GM13976 (cell line): ENCODE measurements around the gene CHRNA4.

ENCODE experiments used
- DNase-seq: peaks from one replicate; pipeline ENCODE4 v3.0.0; 2012; ENCODE audit warnings: low spot score
- CTCF ChIP-seq: IDR thresholded peaks from 2 replicates; pipeline ENCODE4 v1.5.1; 2012; ENCODE audit warnings: borderline replicate concordance, mild to moderate bottlenecking; ENCODE audit not compliant: insufficient read depth; ENCODE audit errors: extremely low read depth, missing control alignments, control extremely low read depth
- in situ Hi-C: fragments of 300-500 bp; cut with MboI; formaldehyde crosslinking; loops from one replicate; pipeline ENCODE4 v1.12.0; 2022; ENCODE audit warnings: low sequenced_read_pairs, mixed read lengths, inconsistent platforms; ENCODE audit not compliant: unreplicated experiment

The CHRNA4 gene

GRCh38 chr20:63326314-63327230 lies 34.6 kb downstream of the CHRNA4 start:
- DNase-seq: no peak
- TF ChIP-seq CTCF: no peak
- in situ Hi-C loops: no loop called here

DNA sequence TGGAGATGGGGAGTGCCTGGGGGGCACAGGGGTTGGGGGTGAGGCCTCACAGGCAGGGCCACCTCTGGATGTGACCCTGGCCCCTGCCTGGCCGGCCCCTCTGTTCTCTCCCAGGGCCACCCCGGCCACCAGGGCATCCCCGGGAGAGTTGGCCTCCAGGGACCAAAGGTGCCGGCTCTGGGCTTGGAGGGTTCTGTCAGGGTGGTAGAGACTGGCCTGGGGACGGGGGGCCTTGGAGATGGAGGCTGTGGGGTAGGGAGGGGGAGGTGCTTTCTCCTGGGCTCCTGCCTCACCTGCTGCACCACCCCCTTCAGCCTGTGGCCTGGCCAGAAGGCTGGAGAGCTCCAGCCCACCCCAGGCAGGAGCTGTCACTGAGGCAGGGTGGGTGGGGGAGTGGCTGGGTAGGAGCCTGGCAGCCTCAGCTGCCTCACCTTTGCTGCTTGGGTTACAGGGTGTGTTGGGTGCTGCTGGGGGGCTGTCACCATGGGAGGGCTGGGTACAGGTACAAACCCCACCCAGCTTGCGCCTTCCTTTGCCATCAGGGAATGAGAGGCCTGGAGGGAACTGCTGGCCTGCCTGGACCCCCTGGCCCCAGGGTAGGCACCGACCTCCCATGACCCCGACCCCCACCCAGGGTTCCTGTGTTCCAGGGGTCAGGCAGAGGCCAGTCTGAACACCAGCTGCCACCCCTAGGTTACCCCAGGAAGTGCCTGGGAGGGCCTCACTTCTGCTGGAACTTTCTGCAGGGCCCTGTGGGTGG lies 35.4 kb downstream of the CHRNA4 start:
- DNase-seq: no peak
- no peak for TF ChIP-seq CTCF
- in situ Hi-C loops: no loop called here

GRCh38 chr20:63325021-63325471 lies 36.1 kb downstream of the CHRNA4 start:
- no peak for DNase-seq
- TF ChIP-seq CTCF: no peak
- in situ Hi-C loops: no loop called here

DNA sequence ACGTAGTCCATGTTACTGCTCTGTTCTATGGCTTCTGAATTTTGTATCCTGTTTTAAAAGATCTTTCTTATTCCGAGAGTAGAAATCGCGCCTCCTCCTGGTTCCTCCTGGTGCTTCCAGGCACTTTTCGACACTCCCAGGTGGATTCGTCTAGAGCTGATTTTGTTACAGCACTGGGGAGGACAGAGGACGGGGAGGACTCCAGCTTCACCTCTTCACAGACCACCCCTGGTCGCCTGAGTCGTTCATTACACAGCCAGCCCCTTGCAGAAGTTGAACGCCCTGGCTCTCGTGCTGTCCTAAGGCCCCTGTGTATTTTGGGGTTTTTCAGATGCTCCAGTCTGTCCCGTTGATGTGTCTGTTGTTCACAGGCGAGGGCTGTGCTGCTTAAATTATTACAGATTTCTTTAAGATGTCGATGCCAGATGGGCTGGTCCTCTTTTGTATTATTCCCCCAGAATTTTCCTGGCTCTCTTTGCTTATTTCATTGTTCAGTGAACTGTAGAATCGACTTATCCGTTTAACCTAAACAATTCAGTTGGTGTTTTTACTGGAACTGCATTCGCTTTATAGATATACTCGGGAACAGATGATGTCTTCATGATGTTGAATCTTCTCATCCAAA lies 37.7 kb downstream of the CHRNA4 start:
- TF ChIP-seq CTCF: no peak
- in situ Hi-C loops: no loop called here
- DNase-seq: no peak

GRCh38 chr20:63322933-63323273 lies 38.2 kb downstream of the CHRNA4 start:
- TF ChIP-seq CTCF: no peak
- no peak for DNase-seq
- in situ Hi-C loops: no loop called here

GRCh38 chr20:63322146-63322932 lies 38.8 kb downstream of the CHRNA4 start:
- DNase-seq: no peak
- TF ChIP-seq CTCF: no peak
- in situ Hi-C loops: no loop called here
